Measurements from ENCODE around the gene CLRN1. TPM values are rescaled to one million over a fixed set of nuclear protein-coding genes. Genes with fewer than 3 reads are reported as not detected.

CLRN1 gene
- total RNA-seq, 2 donors from 2014 or later = not detected

GRCh38 chr3:151012753-151013152 lies 40.2 kb upstream of the CLRN1 start:
- H3K9me3 ChIP-seq = no peaks in the 10 kb centered on the region
- no peak overlapping the region for H3K27ac ChIP-seq
- no peak overlapping the region for H3K4me3 ChIP-seq
- no peaks in the 10 kb centered on the region for H3K27me3 ChIP-seq
- no peaks in the 10 kb centered on the region for H3K36me3 ChIP-seq
- H3K9ac ChIP-seq (ENCODE audit: low read depth in 2 of 2, low read length in 2 of 2) = no peak overlapping the region
- intact Hi-C loops (cut with DNase I) = no loop called here
- H3K4me1 ChIP-seq = no peaks in the 10 kb centered on the region
- DNase-seq = no peak
- TF ChIP-seq CTCF (IDR thresholded peaks at IDR 0.05) = no peak

- H3K27me3 ChIP-seq = no peaks in the 10 kb centered on the region
- no peaks in the 10 kb centered on the region for H3K9me3 ChIP-seq
- no peak for DNase-seq
- TF ChIP-seq CTCF (IDR thresholded peaks at IDR 0.05) = no peak
- intact Hi-C loops (cut with DNase I) = no loop called here
- no peak overlapping the region for H3K9ac ChIP-seq (ENCODE audit: low read depth in 2 of 2, low read length in 2 of 2)
- H3K4me1 ChIP-seq = no peaks in the 10 kb centered on the region
- no peak overlapping the region for H3K4me3 ChIP-seq
- no peak overlapping the region for H3K27ac ChIP-seq
- H3K36me3 ChIP-seq = no peaks in the 10 kb centered on the region
These were observed 38.9 kb upstream of the CLRN1 start for GRCh38 chr3:151011427-151011826.

GRCh38 chr3:151009981-151010380 lies 37.5 kb upstream of the CLRN1 start:
- intact Hi-C loops (cut with DNase I) = no loop called here
- Histone ChIP-seq H3K4me3 (no peak overlapping the region), H3K27me3 (no peaks in the 10 kb centered on the region), H3K9me3 (no peaks in the 10 kb centered on the region), H3K27ac (no peak overlapping the region), H3K9ac (ENCODE audit: low read depth in 2 of 2, low read length in 2 of 2) (no peak overlapping the region), H3K4me1 (no peaks in the 10 kb centered on the region), H3K36me3 (no peaks in the 10 kb centered on the region)
- no peak for TF ChIP-seq CTCF (IDR thresholded peaks at IDR 0.05)
- DNase-seq = no peak

- no peak for DNase-seq
- H3K9ac ChIP-seq (ENCODE audit: low read depth in 2 of 2, low read length in 2 of 2) = no peak overlapping the region
- no peak overlapping the region for H3K27ac ChIP-seq
- no peaks in the 10 kb centered on the region for H3K9me3 ChIP-seq
- H3K4me3 ChIP-seq = no peak overlapping the region
- H3K4me1 ChIP-seq = no peaks in the 10 kb centered on the region
- H3K27me3 ChIP-seq = no peaks in the 10 kb centered on the region
- intact Hi-C loops (cut with DNase I) = no loop called here
- no peak for TF ChIP-seq CTCF (IDR thresholded peaks at IDR 0.05)
- H3K36me3 ChIP-seq = no peaks in the 10 kb centered on the region
These were observed 36.9 kb upstream of the CLRN1 start for GRCh38 chr3:151009430-151009829.

- Histone ChIP-seq H3K36me3 (no peaks in the 10 kb centered on the region), H3K4me3 (no peak overlapping the region), H3K9ac (ENCODE audit: low read depth in 2 of 2, low read length in 2 of 2) (no peak overlapping the region), H3K9me3 (no peaks in the 10 kb centered on the region), H3K27ac (no peak overlapping the region), H3K4me1 (no peaks in the 10 kb centered on the region), H3K27me3 (no peaks in the 10 kb centered on the region)
- TF ChIP-seq CTCF (IDR thresholded peaks at IDR 0.05) = no peak
- no peak for DNase-seq
- intact Hi-C loops (cut with DNase I) = no loop called here
These were observed 36.2 kb upstream of the CLRN1 start for GRCh38 chr3:151008699-151009098.

- Histone ChIP-seq H3K36me3 (no peaks in the 10 kb centered on the region), H3K27ac (no peak overlapping the region)
These were observed 31.2 kb upstream of the CLRN1 start for GRCh38 chr3:151003768-151004134.

More at GRCh38 chr3:151003768-151004134, 31.2 kb upstream of the CLRN1 start:
- no peak for TF ChIP-seq CTCF (IDR thresholded peaks at IDR 0.05)
- no peaks in the 10 kb centered on the region for H3K27me3 ChIP-seq
- DNase-seq = no peak
- H3K4me3 ChIP-seq = no peak overlapping the region
- no peaks in the 10 kb centered on the region for H3K4me1 ChIP-seq
- H3K9me3 ChIP-seq = no peaks in the 10 kb centered on the region
- no peak overlapping the region for H3K9ac ChIP-seq (ENCODE audit: low read depth in 2 of 2, low read length in 2 of 2)
- intact Hi-C loops (cut with DNase I) = no loop called here
